ENCODE data around the gene GPATCH1. TPM values are rescaled to one million over a fixed set of nuclear protein-coding genes. Genes with fewer than 3 reads are reported as not detected.

Gene GPATCH1
- polyA plus RNA-seq, 4 donors: 11.3 to 15.6 (median 13.0) TPM

Other genes starting within 250 kb of the GPATCH1 start
- gene SLC7A9, start 211.4 kb upstream of the GPATCH1 start, polyA plus RNA-seq (ENCODE audit: insufficient read length in 4 of 4): 10 to 100 TPM; 12.8 to 16.6 (median 14.2) TPM
- gene CEP89, start 109.2 kb upstream of the GPATCH1 start, polyA plus RNA-seq (ENCODE audit: insufficient read length in 4 of 4): 10 to 100 TPM; 28.6 to 32.9 (median 30.7) TPM
- 1 to 10 TPM; 3.1 to 4.0 (median 3.4) TPM for gene FAAP24, start 108.9 kb upstream of the GPATCH1 start, polyA plus RNA-seq (ENCODE audit: insufficient read length in 4 of 4)
- 10 to 100 TPM; 18.4 to 19.0 (median 18.6) TPM for gene RHPN2, start 16.3 kb upstream of the GPATCH1 start, polyA plus RNA-seq (ENCODE audit: insufficient read length in 4 of 4)
- gene WDR88, start 50.9 kb downstream of the GPATCH1 start, polyA plus RNA-seq (ENCODE audit: insufficient read length in 4 of 4): 1 to 10 TPM in 3 of 4 donors, under 1 TPM in 1; 0.83 to 1.8 (median 1.1) TPM
- 10 to 100 TPM; 19.9 to 29.8 (median 21.9) TPM for gene LRP3, start 113.1 kb downstream of the GPATCH1 start, polyA plus RNA-seq (ENCODE audit: insufficient read length in 4 of 4)
- under 1 TPM; 0.27 to 0.54 (median 0.40) TPM for gene SLC7A10, start 144.7 kb downstream of the GPATCH1 start, polyA plus RNA-seq (ENCODE audit: insufficient read length in 4 of 4)
- gene CEBPA, start 221.4 kb downstream of the GPATCH1 start, polyA plus RNA-seq (ENCODE audit: insufficient read length in 4 of 4): 1 to 10 TPM; 3.1 to 5.5 (median 4.1) TPM